GM12891 (cell line): ENCODE data around the gene KLHL2.
"Not testable (repeated sequence)": the region's sequence is repeated elsewhere in the genome, so short reads cannot be mapped to it uniquely, and the experiment has no call there.

ENCODE experiments used
- DNase-seq: peaks from one replicate; pipeline ENCODE4 v3.0.0; 2011; ENCODE audit warnings: low spot score; ENCODE audit not compliant: insufficient read length
- FAIRE-seq: peaks from 2 replicates; lab custom pipeline; 2011; peaks lifted over from hg19 to GRCh38; lab: Jason Lieb, UNC
- PAX5 ChIP-seq: IDR thresholded peaks from 2 replicates; pipeline ENCODE4 v1.6.1; 2011; ENCODE audit warnings: low read length, moderate library complexity, mild to moderate bottlenecking; ENCODE audit not compliant: insufficient read depth, severe bottlenecking
- POLR2A ChIP-seq: IDR thresholded peaks from 2 replicates; pipeline ENCODE4 v1.6.1; 2011; ENCODE audit warnings: low read depth, low read length, control low read depth
- POLR2AphosphoS5 ChIP-seq: IDR thresholded peaks from 2 replicates; pipeline ENCODE4 v1.6.1; 2011; ENCODE audit warnings: low read depth, low read length, control low read depth
- POU2F2 ChIP-seq: IDR thresholded peaks from 2 replicates; pipeline ENCODE4 v1.6.1; 2011; ENCODE audit warnings: low read depth, mild to moderate bottlenecking, control low read depth, low read length, moderate library complexity
- SPI1 ChIP-seq: IDR thresholded peaks from 2 replicates; pipeline ENCODE4 v1.6.1; 2011; ENCODE audit warnings: low read depth, low read length, control low read depth
- TAF1 ChIP-seq: IDR thresholded peaks from 2 replicates; pipeline ENCODE4 v1.6.1; 2011; ENCODE audit warnings: low read depth, low read length, control low read depth

The KLHL2 gene

DNA sequence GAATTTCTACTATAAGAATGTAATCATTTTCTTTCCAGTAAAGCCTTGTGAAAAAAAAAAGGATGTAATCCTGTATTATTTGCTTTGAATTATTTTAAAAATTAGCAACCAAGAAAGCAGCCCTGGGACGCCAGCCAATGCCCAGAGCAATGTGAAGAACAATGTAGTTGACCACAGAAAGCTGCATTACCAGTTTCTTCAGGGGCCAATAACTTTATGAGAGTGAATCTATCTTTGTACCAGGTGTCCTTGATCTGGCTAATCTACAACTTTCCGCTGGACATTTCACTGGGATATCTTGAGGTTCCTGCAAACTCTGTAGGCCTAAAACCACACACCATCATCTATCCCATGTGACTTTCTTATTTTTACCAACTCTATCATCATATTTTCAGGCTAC is 7.6 kb upstream of the KLHL2 start:
- no peak for DNase-seq
- TF ChIP-seq POLR2AphosphoS5 (no peak), POU2F2 (no peak), TAF1 (no peak), PAX5 (no peak), SPI1 (no peak), POLR2A (no peak)
- no peak for FAIRE-seq

DNA sequence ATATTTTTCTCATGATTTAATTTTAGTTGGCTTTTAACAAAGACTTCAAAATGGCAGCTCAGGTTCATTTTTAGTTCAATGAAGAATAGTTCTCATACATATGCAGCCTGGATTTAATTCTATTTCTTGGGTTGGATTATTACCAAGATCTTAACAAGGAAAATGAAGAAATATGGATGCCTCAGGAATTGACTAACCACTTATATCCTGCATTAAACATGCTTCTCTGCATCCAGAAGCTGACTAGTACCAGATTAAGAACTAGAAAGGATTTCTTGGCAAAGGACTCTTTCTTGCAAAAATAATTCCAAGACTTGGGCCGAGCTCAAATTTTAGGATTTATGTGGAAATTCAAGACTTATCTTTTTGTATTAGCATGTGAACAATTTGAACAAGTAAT is 5.6 kb upstream of the KLHL2 start:
- FAIRE-seq (no peak), DNase-seq (no peak)
- TF ChIP-seq POLR2A (no peak), POU2F2 (no peak)

DNA sequence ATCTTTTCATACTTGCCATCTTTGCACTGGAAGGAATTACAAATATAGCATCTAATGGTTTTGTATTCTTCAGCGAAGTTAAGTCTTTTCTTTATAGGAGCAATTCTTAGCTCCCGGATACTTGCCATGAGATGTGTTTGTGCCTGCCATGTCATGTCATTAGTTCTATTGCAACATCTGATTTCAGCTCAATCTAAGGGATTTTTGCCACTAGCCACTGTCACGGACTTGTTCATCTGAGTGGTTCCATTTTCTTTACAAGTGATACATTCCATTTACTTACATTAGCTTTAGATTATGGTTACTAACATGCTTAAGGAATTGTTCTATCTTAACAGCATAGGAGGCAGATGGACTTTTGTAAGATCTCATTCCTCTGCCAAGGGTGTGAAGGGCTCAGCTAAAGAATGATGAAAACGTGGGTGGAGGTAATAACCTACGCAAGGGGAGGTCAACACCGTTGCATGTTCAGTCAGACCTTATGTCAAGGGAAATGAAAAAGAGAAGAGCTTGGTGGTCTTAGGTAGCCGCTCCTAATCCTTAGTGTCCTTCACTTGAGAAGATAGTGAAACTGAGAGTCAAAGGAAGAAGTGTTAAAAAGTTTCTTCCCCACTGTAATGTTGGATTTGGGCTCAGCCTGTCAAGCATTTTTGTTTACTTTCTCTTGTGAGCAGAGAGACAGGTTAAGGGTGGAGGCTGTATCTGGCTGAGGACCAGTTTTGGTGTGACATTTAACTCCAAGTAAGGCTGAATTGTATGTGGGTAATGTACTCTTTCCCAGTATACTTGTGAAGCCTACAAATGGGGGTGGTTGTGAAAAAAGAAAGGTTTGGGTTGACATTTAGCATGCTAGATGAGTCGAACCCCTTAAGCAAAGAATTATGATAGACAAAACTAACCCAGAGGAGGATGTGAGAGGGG is 3.6 kb upstream of the KLHL2 start:
- TF ChIP-seq POLR2A = no peak
- no peak for TF ChIP-seq SPI1
- TF ChIP-seq TAF1 = no peak
- TF ChIP-seq POLR2AphosphoS5 = no peak
- TF ChIP-seq POU2F2 = no peak
- no peak for TF ChIP-seq PAX5
- FAIRE-seq = no peak
- DNase-seq = no peak

DNA sequence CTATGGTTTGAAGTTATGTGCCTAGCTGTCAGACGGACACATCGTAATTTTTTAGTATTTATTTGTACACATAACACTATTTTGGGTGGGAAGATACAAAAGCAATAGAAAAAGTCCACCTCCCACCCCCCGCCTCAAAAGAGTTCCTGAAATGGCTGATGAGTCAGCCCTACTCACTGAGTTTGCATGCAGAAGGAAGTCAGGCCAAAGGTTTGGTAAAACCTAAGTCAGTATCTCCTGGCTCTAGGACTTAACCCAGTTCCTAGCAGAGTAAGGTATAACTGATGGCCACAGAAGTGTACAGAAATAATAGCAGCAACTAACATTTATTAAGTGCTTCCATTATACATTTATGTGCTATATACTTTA is 2.9 kb upstream of the KLHL2 start:
- TF ChIP-seq POLR2A (no peak), SPI1 (0 out of 2 replicates have a peak, but pooled peaks have one; percentile 13)
- FAIRE-seq = no peak
- no peak for DNase-seq

DNA sequence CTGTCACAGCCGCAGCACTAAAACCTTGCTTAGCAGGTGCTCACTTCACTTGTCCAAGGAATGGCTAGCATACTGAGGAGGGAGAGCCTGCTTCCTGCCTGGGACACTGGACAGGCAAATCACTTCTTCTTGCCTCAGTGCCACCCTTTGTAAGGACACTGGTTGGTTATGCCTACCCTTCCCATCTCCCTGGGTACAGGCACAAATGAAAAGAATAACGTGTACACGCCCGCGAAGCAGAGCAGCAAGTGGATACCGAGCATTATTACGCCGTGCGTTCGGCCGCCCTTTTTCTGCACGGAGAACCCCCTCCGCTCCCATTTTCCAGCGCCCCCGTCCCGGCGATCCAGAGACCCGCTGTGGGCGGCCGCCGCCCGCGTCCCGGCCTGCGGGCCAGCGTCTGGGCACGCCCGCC is 338 bp upstream of the KLHL2 start:
- TF ChIP-seq SPI1 (no peak), POU2F2 (no peak), TAF1 (no peak), POLR2AphosphoS5 (no peak), PAX5 (no peak), POLR2A (no peak)
- FAIRE-seq (no peak), DNase-seq (peak; percentile 10)

DNA sequence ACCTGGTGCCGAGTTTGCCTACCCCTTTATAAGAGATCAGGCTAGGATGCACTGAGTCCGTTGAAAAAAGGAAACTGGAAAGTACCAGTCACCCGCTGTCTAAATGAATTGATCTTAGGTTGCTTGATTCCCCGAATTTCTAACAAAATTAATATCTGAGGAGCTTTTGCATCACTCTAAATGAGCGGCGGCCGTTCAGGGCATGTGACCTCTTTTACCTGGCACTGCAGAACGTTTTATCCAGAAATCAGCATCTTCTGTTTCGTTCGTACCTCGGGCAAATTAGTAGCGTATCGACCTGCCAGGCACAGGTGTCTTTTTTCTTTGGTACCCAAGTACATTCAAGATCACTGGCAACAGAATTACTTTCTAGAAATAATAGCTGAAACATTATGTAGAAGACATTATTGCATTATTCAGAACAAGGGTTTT is 876 bp downstream of the KLHL2 start:
- TF ChIP-seq POLR2A (no peak), POLR2AphosphoS5 (no peak), POU2F2 (no peak), PAX5 (no peak), SPI1 (no peak), TAF1 (no peak)
- DNase-seq (no peak), FAIRE-seq (no peak)

DNA sequence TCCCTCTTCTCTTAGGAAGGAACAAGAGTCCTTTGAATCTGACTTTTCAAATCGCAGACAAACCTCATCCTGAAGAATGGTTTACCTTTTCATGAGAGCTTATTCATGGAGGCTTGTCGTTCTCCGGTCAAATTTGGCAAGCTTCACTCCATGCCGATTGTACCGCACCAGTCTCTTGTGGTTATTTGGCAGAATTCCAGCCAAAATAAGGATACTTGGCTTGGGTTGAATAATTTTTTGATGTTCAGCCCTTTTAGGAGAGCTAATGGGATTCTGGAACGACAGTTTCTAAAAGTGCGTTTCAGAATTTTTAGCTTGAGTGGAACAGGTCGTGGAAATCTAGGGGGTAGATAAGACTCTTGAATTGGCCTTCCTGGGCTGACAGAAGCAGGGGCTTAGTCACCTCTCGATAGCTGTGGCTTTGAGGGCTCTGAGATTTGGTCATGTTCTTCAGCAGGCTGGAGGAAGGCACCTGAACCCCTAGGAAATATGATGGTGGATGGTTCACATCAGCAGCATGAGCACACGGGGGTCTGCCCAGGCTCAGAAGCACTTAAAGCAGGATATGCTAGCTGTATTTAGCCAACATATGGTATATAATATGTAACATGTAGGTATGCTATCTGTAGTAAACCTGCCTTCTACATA is 1.5 kb downstream of the KLHL2 start:
- FAIRE-seq (no peak), DNase-seq (no peak)
- no peak for TF ChIP-seq POU2F2
- TF ChIP-seq SPI1 = no peak

DNA sequence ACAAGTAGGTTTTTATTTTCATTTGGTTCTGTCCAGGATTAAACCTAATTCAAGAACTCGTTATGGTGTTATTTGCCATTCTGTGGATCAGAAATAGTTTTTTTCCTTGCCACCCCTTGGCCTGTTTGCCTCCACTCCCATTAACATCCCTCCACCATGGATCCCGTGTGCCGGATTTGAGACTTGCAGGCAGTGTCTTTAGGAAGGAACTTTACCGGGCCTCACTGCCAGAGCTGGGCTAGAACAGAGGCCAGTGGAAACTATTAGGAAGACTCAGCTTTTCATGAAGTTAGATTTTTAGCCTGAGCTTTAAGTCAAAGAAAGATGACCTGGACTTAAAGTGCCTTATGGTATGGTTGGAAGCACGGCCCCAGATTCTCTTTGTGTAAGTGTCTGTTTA is 2.4 kb downstream of the KLHL2 start:
- TF ChIP-seq POLR2AphosphoS5 = no peak
- FAIRE-seq = no peak
- DNase-seq = no peak

DNA sequence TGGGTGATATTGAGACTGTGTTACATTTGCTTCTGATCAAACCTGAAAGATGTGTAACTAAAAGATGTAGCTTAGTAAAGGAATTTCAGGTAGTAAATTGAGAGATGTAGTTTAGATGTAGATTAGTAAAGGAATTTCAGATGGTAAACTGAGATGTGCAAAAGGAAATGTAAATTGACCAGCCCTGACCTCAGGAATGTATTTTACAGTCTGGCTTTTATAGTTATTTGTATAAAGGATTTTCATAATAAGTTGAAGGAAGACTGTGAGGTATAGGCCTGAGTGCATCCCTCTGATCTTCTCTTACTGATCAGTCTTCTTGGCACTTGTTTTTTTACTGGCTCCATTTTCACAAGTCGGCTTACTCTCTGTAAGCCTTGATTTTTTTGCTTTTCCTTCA is 3.2 kb downstream of the KLHL2 start:
- FAIRE-seq (no peak), DNase-seq (no peak)
- no peak for TF ChIP-seq TAF1
- no peak for TF ChIP-seq POLR2A
- TF ChIP-seq PAX5 = no peak
- TF ChIP-seq POU2F2 = no peak
- no peak for TF ChIP-seq POLR2AphosphoS5
- TF ChIP-seq SPI1 = no peak

DNA sequence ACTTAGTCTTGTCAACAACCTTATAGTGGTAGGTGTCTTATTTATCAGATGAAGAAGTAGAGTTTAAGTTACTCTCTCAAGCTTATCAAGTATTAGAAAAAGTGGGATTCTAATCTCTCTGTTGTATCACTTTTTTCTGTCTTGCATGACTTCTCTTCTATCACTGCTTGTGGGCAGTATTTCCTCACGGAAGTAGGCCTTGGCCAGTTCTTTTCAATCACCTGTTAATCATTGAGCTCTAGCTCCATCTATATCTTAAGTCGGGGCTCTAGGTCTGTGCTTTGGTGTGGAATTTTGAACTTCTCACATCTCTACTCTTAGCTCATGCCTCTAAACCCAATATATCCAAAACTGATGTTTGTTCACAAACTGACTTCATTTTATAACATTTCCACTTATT is 5.3 kb downstream of the KLHL2 start:
- FAIRE-seq, DNase-seq: not testable (repeated sequence)

DNA sequence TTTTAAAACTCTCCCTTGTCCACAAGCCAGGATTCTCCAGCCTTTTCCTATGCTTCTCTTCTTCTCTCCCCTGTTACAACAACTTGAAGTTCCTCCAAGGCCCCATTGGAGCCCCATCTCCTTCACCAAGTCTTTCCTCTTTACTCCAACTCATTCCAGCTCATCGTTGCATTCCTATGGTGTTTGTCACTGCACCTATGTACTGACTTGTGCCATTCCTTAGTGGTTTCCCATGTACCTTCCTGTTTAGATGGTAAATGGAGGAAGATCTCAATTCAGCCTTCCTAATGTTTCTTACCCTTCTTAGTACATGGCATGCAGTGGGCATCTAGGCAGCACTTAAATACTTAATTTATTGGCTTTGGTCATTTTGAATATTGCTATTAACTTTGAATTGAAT is 6.0 kb downstream of the KLHL2 start:
- FAIRE-seq, DNase-seq: not testable (repeated sequence)

DNA sequence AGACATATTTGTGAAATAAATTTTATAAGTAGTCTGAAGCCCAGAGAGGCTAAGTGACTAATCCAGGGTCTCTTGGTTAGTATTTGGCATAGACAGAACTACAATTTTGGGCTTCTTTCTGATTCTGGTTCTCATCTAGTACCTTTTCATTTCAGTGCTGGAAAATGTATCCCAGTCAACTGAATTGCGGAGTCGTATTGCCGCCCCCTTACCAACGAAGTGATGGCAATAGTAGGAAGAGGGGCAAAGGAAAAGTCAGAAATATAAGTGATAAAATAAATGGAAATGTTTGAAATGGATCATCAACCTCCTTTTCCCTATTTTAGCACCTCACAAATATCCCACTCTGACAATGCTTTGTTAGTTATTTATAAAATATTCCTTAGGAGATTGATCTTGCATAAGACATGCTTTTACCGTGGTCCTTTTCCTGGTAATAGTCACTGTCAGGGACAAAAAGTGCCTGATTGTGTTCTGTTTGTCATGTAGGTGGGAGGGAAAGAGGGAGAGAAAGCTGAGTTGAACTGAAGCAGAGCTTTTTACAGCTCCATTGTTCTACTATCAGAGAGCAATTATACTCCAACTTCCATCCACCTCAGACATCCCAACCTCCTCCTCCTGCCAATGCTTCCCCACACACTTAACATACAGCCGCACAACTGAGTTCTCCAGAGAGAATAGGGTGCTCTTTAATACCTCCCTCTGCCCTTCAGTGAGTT is 6.8 kb downstream of the KLHL2 start:
- peak; percentile 5 for FAIRE-seq
- not testable (repeated sequence) for DNase-seq

DNA sequence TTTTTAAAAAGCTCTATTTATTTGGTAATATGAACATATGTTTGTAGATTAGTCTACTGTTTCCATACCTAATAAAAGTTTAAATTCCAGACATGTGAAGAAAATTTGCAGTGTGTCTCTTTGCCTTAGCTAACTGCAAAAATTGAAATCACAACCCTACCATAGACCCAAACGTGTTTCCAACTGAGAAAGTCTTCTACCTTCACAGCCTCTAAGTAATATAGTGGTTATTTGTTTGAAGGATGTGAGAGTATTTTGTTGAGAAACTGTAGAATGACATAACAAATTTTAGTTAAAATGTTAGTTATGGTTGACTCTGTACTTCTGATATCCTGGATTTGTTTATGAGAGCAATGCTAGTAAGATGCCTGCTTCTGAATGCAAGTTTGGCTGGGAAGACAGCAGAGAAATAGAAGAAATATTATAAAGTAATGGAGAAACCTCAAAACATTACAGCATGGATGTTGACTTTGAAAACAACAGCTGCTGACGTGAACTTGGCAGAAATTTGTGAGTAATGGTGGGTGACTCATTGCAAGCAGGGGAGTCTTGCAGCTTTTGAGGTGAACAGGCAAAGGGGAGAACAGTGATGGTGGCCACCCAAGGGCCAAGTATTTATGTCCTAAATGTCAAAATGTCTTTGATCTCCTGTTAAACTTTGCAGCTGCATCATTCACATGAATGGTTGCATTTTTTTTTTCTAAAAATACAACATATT is 7.8 kb downstream of the KLHL2 start:
- not testable (repeated sequence) for DNase-seq
- FAIRE-seq = peak; percentile 47

DNA sequence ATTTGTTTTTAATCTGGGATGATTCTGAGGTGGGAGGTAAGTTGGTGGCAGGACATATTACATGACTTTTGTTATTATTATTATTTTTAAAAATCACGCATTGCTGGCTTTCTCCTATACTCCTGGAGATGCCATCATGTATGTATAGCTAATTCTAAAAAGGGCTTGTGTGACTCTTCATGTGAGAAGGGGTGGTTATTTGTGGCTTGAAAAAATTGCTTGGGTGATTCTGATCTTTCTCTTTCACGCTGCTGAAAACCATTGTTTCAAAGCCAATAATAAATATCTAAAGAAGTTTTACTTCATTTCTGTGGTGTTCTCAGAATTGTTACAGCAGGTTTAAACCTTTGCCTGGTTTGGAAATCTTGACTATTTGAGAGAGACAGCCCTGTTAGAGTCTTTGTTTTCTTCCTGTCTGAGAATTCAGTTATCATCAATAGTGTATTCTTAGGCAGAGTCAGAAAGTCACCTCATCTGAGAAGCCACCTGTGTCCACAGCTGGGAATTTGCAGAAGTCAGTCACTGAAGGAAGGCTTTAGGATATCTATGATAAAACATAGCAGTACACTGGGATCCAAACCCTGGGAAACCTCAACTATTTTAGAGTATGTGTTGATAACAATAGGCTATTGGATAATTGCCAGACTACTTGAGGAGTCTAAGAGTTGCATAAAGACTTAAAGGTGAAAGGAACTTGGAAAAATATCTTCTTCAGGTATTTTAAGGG is 8.6 kb downstream of the KLHL2 start:
- not testable (repeated sequence) for DNase-seq
- FAIRE-seq = peak; percentile 38
